K562 (cell line): ENCODE measurements around the gene PMVK. TPM values are rescaled to one million over a fixed set of nuclear protein-coding genes. Genes with fewer than 3 reads are reported as not detected.

Experiments used
- CHD7 ChIP-seq: fragments of 200-600 bp; sonication (generic); IDR thresholded peaks from one replicate; pipeline ENCODE4 v1.6.1; 2012; ENCODE audit warnings: mild to moderate bottlenecking, low read depth, low read length, inconsistent platforms
- ESRRA ChIP-seq: fragments of 450-650 bp; IDR thresholded peaks from 2 replicates; pipeline ENCODE4 v1.6.1; 2014; ENCODE audit warnings: low read depth, mild to moderate bottlenecking, moderate library complexity, borderline replicate concordance
- FOXM1 ChIP-seq, 2 experiments: fragments of 450-650 bp in 1 of 2; sonication (generic) in 1 of 2; formaldehyde crosslinking in 1 of 2; IDR thresholded peaks; 2 replicates each; pipeline versions ENCODE4 v1.6.1 to v1.9.0; 2017 to 2022; ENCODE audit warnings: low read depth in 2 of 2, mild to moderate bottlenecking in 2 of 2, missing genetic modification reagents in 1 of 2, moderate library complexity in 1 of 2
- KDM4B ChIP-seq, 2 experiments: fragments of 450-650 bp in 1 of 2; sonication (generic) in 1 of 2; IDR thresholded peaks; 2 replicates each; pipeline ENCODE4 v1.6.1; 2016 to 2017; ENCODE audit warnings: borderline replicate concordance in 2 of 2, antibody characterized with exemption in 1 of 2, low read depth in 1 of 2, mild to moderate bottlenecking in 1 of 2
- MTF1 ChIP-seq: fragments of 250-450 bp; sonication (Bioruptor Pico); IDR thresholded peaks from 2 replicates; pipeline ENCODE4 v1.9.0; 2021; ENCODE audit warnings: moderate library complexity, mild to moderate bottlenecking, inconsistent platforms, borderline replicate concordance
- PHB ChIP-seq: fragments of 250-450 bp; sonication (Bioruptor Pico); IDR thresholded peaks from 2 replicates; pipeline ENCODE4 v1.5.0; 2021
- RFX1 ChIP-seq: fragments of 450-650 bp; IDR thresholded peaks from 2 replicates; pipeline ENCODE4 v1.6.1; 2016; ENCODE audit warnings: mild to moderate bottlenecking, moderate library complexity
- SAP30 ChIP-seq: fragments of 200-600 bp; sonication (generic); IDR thresholded peaks from 2 replicates; pipeline ENCODE4 v1.6.1; 2012; ENCODE audit warnings: borderline replicate concordance, low read depth, mild to moderate bottlenecking, moderate library complexity, low read length, control low read depth, inconsistent platforms; ENCODE audit not compliant: insufficient read depth, poor library complexity, severe bottlenecking
- ZNF408 ChIP-seq: fragments of 250-450 bp; sonication (Bioruptor Pico); IDR thresholded peaks from 2 replicates; pipeline ENCODE4 v1.4.0; 2020; ENCODE audit warnings: low read depth, mild to moderate bottlenecking, moderate library complexity
- polyA plus RNA-seq, 8 experiments: library from polyadenylated mRNA; depleted of rRNA in 4 of 8; stranded (reverse) in 5 of 8; unstranded in 3 of 8; fragments of >200 nt; fragmentation: Nextera tagmentation in 2 of 8; fragmentation: Illumina TruSeq in 1 of 8; extraction: Ambion mirVana in 2 of 8; extraction: Trizol in 1 of 8; gene quantifications; 2 replicates each; pipeline versions ENCODE4 v1.2.1 to v1.2.3, GENCODE V29; 2011 to 2014; ENCODE audit warnings: inconsistent platforms in 1 of 8, missing spikeins in 1 of 8
- total RNA-seq, 7 experiments: library from RNA; depleted of rRNA in 6 of 7; stranded (reverse); fragments of >200 nt in 6 of 7; fragmentation: Illumina TruSeq in 2 of 7; extraction: Trizol in 2 of 7; gene quantifications; 2 replicates each; pipeline versions ENCODE4 v1.2.1 to v1.2.3, GENCODE V29; 2011 to 2021; ENCODE audit warnings: low replicate concordance in 1 of 7
- TF ChIP-seq, protein P1 (sequence below): fragments of 450-650 bp; IDR thresholded peaks from 2 replicates; pipeline ENCODE4 v1.6.1; 2017; ENCODE audit warnings: antibody characterized with exemption, mild to moderate bottlenecking

PMVK gene
- total and polyA plus RNA-seq, 9 of the 15 experiments (the other 6 are each of a cell fraction or from before 2014, with no cell fraction given), result 1.1 to 15.3 (median 6.3) TPM

- TF ChIP-seq CHD7 (no peak), MTF1 (CRISPR knock-in tag) (no peak), ESRRA (peak; percentile 60; the same call in 1 of the 2 replicates), SAP30 (no peak), ZNF408 (CRISPR knock-in tag) (no peak), RFX1 (no peak), KDM4B (IDR thresholded peaks at IDR 0.05; ENCODE audit: borderline replicate concordance in 2 of 2, low read depth in 1 of 2) (no peak), FOXM1 (IDR thresholded peaks at IDR 0.05; ENCODE audit: low read depth) (no peak), FOXM1 (CRISPR knock-in tag; IDR thresholded peaks at IDR 0.05; ENCODE audit: low read depth) (no peak), PHB (CRISPR knock-in tag) (no peak)
- TF ChIP-seq, protein P1, sequence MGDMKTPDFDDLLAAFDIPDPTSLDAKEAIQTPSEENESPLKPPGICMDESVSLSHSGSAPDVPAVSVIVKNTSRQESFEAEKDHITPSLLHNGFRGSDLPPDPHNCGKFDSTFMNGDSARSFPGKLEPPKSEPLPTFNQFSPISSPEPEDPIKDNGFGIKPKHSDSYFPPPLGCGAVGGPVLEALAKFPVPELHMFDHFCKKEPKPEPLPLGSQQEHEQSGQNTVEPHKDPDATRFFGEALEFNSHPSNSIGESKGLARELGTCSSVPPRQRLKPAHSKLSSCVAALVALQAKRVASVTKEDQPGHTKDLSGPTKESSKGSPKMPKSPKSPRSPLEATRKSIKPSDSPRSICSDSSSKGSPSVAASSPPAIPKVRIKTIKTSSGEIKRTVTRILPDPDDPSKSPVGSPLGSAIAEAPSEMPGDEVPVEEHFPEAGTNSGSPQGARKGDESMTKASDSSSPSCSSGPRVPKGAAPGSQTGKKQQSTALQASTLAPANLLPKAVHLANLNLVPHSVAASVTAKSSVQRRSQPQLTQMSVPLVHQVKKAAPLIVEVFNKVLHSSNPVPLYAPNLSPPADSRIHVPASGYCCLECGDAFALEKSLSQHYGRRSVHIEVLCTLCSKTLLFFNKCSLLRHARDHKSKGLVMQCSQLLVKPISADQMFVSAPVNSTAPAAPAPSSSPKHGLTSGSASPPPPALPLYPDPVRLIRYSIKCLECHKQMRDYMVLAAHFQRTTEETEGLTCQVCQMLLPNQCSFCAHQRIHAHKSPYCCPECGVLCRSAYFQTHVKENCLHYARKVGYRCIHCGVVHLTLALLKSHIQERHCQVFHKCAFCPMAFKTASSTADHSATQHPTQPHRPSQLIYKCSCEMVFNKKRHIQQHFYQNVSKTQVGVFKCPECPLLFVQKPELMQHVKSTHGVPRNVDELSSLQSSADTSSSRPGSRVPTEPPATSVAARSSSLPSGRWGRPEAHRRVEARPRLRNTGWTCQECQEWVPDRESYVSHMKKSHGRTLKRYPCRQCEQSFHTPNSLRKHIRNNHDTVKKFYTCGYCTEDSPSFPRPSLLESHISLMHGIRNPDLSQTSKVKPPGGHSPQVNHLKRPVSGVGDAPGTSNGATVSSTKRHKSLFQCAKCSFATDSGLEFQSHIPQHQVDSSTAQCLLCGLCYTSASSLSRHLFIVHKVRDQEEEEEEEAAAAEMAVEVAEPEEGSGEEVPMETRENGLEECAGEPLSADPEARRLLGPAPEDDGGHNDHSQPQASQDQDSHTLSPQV, result no peak
Measured at GRCh38 chr1:154952664-154953063, 16.1 kb upstream of the PMVK start (continued).
